ENCODE data around the gene SLC25A3. TPM values are rescaled to one million over a fixed set of nuclear protein-coding genes. Genes with fewer than 3 reads are reported as not detected.

SLC25A3 gene
- total RNA-seq, 4 donors from 2014 or later = 224 to 690 (median 542) TPM

- H3K4me3 ChIP-seq = no peak overlapping the region
- intact Hi-C loops (cut with DNase I; ENCODE audit: low total_unique reads) (no loop called here), in situ Hi-C loops (cut with MboI; ENCODE audit: low pct_ligation_motif_present in 1 of 4, low pct_unique_long_range_greater_than_20kb in 1 of 4, low sequenced_read_pairs in 3 of 4) (no loop called here)
- DNase-seq = no peak
- H3K27ac ChIP-seq = peak overlapping the region; percentile 53 to 76 (median 68)
- no peaks in the 10 kb centered on the region for H3K36me3 ChIP-seq
- H3K4me1 ChIP-seq = peaks cover 0 to 17% (median 9%) of the 10 kb centered on the region in 4 donors
- no peaks in the 10 kb centered on the region for H3K9me3 ChIP-seq
- TF ChIP-seq EP300 (IDR thresholded peaks at IDR 0.05; ENCODE audit: low read depth) = no peak
- TF ChIP-seq POLR2A (IDR thresholded peaks at IDR 0.05) = no peak
- no peak for TF ChIP-seq POLR2AphosphoS5 (IDR thresholded peaks at IDR 0.05)
- TF ChIP-seq, protein P1, sequence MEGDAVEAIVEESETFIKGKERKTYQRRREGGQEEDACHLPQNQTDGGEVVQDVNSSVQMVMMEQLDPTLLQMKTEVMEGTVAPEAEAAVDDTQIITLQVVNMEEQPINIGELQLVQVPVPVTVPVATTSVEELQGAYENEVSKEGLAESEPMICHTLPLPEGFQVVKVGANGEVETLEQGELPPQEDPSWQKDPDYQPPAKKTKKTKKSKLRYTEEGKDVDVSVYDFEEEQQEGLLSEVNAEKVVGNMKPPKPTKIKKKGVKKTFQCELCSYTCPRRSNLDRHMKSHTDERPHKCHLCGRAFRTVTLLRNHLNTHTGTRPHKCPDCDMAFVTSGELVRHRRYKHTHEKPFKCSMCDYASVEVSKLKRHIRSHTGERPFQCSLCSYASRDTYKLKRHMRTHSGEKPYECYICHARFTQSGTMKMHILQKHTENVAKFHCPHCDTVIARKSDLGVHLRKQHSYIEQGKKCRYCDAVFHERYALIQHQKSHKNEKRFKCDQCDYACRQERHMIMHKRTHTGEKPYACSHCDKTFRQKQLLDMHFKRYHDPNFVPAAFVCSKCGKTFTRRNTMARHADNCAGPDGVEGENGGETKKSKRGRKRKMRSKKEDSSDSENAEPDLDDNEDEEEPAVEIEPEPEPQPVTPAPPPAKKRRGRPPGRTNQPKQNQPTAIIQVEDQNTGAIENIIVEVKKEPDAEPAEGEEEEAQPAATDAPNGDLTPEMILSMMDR (IDR thresholded peaks at IDR 0.05) = no peak
- WGBS, 2 donors (ENCODE audit: low coverage in 1 of 2) = 66 to 81% methylated on average over 2 to 5 of the region's 5 CpGs
- H3K27me3 ChIP-seq = no peaks in the 10 kb centered on the region
Observed at GRCh38 chr12:98579347-98579746, 14.1 kb upstream of the SLC25A3 start.

- 94 to 96% methylated on average over 2 to 3 of the region's 3 CpGs for WGBS, 2 donors (ENCODE audit: low coverage in 1 of 2)
- in situ Hi-C loops (cut with MboI; ENCODE audit: low pct_ligation_motif_present in 1 of 4, low pct_unique_long_range_greater_than_20kb in 1 of 4, low sequenced_read_pairs in 3 of 4) (no loop called here), intact Hi-C loops (cut with DNase I; ENCODE audit: low total_unique reads) (no loop called here)
- Histone ChIP-seq H3K27me3 (no peaks in the 10 kb centered on the region), H3K36me3 (no peaks in the 10 kb centered on the region), H3K4me1 (peaks cover 0 to 13% (median 7%) of the 10 kb centered on the region in 4 donors), H3K9me3 (no peaks in the 10 kb centered on the region), H3K4me3 (no peak overlapping the region), H3K27ac (no peak overlapping the region)
- no peak for DNase-seq
- TF ChIP-seq POLR2A (IDR thresholded peaks at IDR 0.05) (no peak), EP300 (IDR thresholded peaks at IDR 0.05; ENCODE audit: low read depth) (no peak), POLR2AphosphoS5 (IDR thresholded peaks at IDR 0.05) (no peak)
- TF ChIP-seq, protein P1 (IDR thresholded peaks at IDR 0.05) = no peak
Observed at GRCh38 chr12:98579835-98580234, 13.7 kb upstream of the SLC25A3 start.

- peaks cover 0 to 12% (median 4%) of the 10 kb centered on the region in 4 donors for H3K4me1 ChIP-seq
- no peaks in the 10 kb centered on the region for H3K36me3 ChIP-seq
- H3K27me3 ChIP-seq = no peaks in the 10 kb centered on the region
- H3K27ac ChIP-seq = no peak overlapping the region
- in situ Hi-C loops (cut with MboI; ENCODE audit: low pct_ligation_motif_present in 1 of 4, low pct_unique_long_range_greater_than_20kb in 1 of 4, low sequenced_read_pairs in 3 of 4) (no loop called here), intact Hi-C loops (cut with DNase I; ENCODE audit: low total_unique reads) (no loop called here)
- no peaks in the 10 kb centered on the region for H3K9me3 ChIP-seq
- H3K4me3 ChIP-seq = no peak overlapping the region
- no peak for DNase-seq
- WGBS, 2 donors (ENCODE audit: low coverage in 1 of 2) = 89 to 97% methylated on average over 5 of the region's 5 CpGs
- no peak for TF ChIP-seq EP300 (IDR thresholded peaks at IDR 0.05; ENCODE audit: low read depth)
- TF ChIP-seq POLR2A (IDR thresholded peaks at IDR 0.05) = no peak
- TF ChIP-seq, protein P1 (IDR thresholded peaks at IDR 0.05) = no peak
- TF ChIP-seq POLR2AphosphoS5 (IDR thresholded peaks at IDR 0.05) = no peak
Observed at GRCh38 chr12:98580695-98581094, 12.8 kb upstream of the SLC25A3 start.

DNA sequence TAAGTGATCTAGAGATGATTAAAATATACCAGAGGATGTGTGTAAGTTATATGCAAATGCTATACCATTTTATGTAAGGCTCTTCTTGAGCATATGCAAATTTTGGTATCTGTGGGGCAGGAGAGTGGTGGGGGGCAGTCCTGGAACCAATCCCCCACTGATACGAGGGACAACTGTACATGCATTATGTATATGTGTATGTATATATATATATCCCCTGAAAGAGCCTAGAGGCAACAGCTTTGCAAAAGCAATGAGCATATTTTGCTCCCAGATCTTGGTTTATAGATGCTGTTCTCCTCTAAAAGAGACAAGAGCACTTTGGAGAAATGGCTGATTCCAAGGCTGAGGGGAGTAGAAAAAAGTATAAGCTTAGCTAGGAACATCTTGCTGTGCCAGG is 12.4 kb upstream of the SLC25A3 start:
- Histone ChIP-seq H3K36me3 (no peaks in the 10 kb centered on the region), H3K4me1 (peaks cover 0 to 12% (median 4%) of the 10 kb centered on the region in 4 donors), H3K4me3 (no peak overlapping the region), H3K27ac (no peak overlapping the region), H3K27me3 (no peaks in the 10 kb centered on the region), H3K9me3 (no peaks in the 10 kb centered on the region)
- TF ChIP-seq POLR2AphosphoS5 (IDR thresholded peaks at IDR 0.05) (no peak), POLR2A (IDR thresholded peaks at IDR 0.05) (no peak), EP300 (IDR thresholded peaks at IDR 0.05; ENCODE audit: low read depth) (no peak)
- TF ChIP-seq, protein P1 (IDR thresholded peaks at IDR 0.05) = no peak
- intact Hi-C loops (cut with DNase I; ENCODE audit: low total_unique reads) (no loop called here), in situ Hi-C loops (cut with MboI; ENCODE audit: low pct_ligation_motif_present in 1 of 4, low pct_unique_long_range_greater_than_20kb in 1 of 4, low sequenced_read_pairs in 3 of 4) (no loop called here)
- 60 to 89% methylated on average over 1 of the region's 1 CpG for WGBS, 2 donors (ENCODE audit: low coverage in 1 of 2)
- no peak for DNase-seq
